ENCODE measurements around the gene TMEM219. TPM values are rescaled to one million over a fixed set of nuclear protein-coding genes. Genes with fewer than 3 reads are reported as not detected.

The TMEM219 gene
- polyA plus RNA-seq, 1 of the 3 experiments (the other 2 are of a cell fraction) = 101 TPM

- no peak for DNase-seq
- H3K27ac ChIP-seq (ENCODE audit: low read depth in 2 of 2, low read length in 1 of 2) = peak overlapping the region; percentile 69 to 88; a peak in 3 of 4 replicates
These were observed 776 bp upstream of the TMEM219 start for GRCh38 chr16:29961127-29961478.

More at GRCh38 chr16:29961127-29961478, 776 bp upstream of the TMEM219 start:
- H3K27me3 ChIP-seq (ENCODE audit: insufficient read depth) = no peaks in the 10 kb centered on the region
- peaks cover 0 to 15% of the 10 kb centered on the region in 2 experiments; a peak in 1 of 4 replicates for H3K4me1 ChIP-seq (ENCODE audit: control insufficient read depth in 1 of 2, insufficient read depth in 2 of 2, low read depth in 1 of 2, low read length in 1 of 2)
- 76% methylated on average over 10 of the region's 10 CpGs for WGBS (ENCODE audit: low lambda C conversion rate)
- peaks cover 2% of the 10 kb centered on the region for H3K79me2 ChIP-seq (ENCODE audit: insufficient read depth)
- H3K36me3 ChIP-seq (replicated peaks in 1 of 2; ENCODE audit: control insufficient read depth in 1 of 2, insufficient read depth in 2 of 2, low read length in 1 of 2) = peaks cover 0 to 5% of the 10 kb centered on the region in 2 experiments
- H3K4me3 ChIP-seq (ENCODE audit: low read depth in 2 of 2, low read length in 1 of 2) = peak overlapping the region; percentile 66 to 78
- peak overlapping the region; percentile 77 for H3K9ac ChIP-seq
- H3K9me3 ChIP-seq = no peaks in the 10 kb centered on the region
- TF ChIP-seq FOXJ3 (CRISPR knock-in tag; IDR thresholded peaks at IDR 0.05) (no peak), RCOR1 (IDR thresholded peaks at IDR 0.05; ENCODE audit: low read length) (no peak), GABPA (IDR thresholded peaks at IDR 0.05; ENCODE audit: low read depth) (no peak), SMC3 (IDR thresholded peaks at IDR 0.05; ENCODE audit: low read depth, low read length) (no peak), EP300 (IDR thresholded peaks at IDR 0.05; ENCODE audit: borderline replicate concordance in 1 of 2, low read depth in 1 of 2, low read length in 1 of 2) (no peak), REST (IDR thresholded peaks at IDR 0.05; ENCODE audit: low read depth, low read length) (no peak), POLR2AphosphoS5 (IDR thresholded peaks at IDR 0.05; ENCODE audit: low read depth, low read length) (no peak), RAD21 (IDR thresholded peaks at IDR 0.05; ENCODE audit: low read length) (no peak), SIN3A (IDR thresholded peaks at IDR 0.05; ENCODE audit: borderline replicate concordance, low read depth, low read length) (no peak), IRF3 (IDR thresholded peaks at IDR 0.05; ENCODE audit: low read depth, low read length) (no peak), RXRA (IDR thresholded peaks at IDR 0.05; ENCODE audit: borderline replicate concordance, low read depth) (no peak)
- POLR2A ChIA-PET = interaction anchor here (0.8 to 1.9 kb wide), 5 partner anchors 12 to 105 kb away, joined by 3 to 10 read pairs (median 4); partner anchors contain the start of genes ALDOA, KCTD13 and TAOK2
- H3F3A ChIP-seq (replicated peaks; ENCODE audit: insufficient read depth) = peaks cover 4% of the 10 kb centered on the region
- H2AFZ ChIP-seq (ENCODE audit: low read depth) = peak overlapping the region; percentile 96
- H4K20me1 ChIP-seq (ENCODE audit: insufficient read depth) = no peaks in the 10 kb centered on the region
- H3K9me2 ChIP-seq = no peaks in the 10 kb centered on the region
- CTCF ChIA-PET = interaction anchor here (0.8 to 1.7 kb wide), 6 partner anchors 35 to 113 kb away, joined by 3 to 5 read pairs (median 4); partner anchors contain the start of genes ASPHD1, KCTD13 and SEZ6L2
- H3K4me2 ChIP-seq = peak overlapping the region; percentile 97

Measured in SK-N-SH (cell line).